ENCODE measurements around the gene ESRRB. TPM values are rescaled to one million over a fixed set of nuclear protein-coding genes. Genes with fewer than 3 reads are reported as not detected.
A peak's percentile ranks its signal among the peaks of the same experiment; 100 is the strongest.

ESRRB gene
- total RNA-seq, 4 donors from 2014 or later = 1.2 TPM; not detected in 3

GRCh38 chr14:76385435-76385834, 9.5 kb downstream of the ESRRB start:
- TF ChIP-seq POLR2A (IDR thresholded peaks at IDR 0.05) (no peak), CTCF (IDR thresholded peaks at IDR 0.05) (no peak)
- H3K36me3 ChIP-seq = no peaks in the 10 kb centered on the region
- H3K27me3 ChIP-seq = no peaks in the 10 kb centered on the region
- H3K4me3 ChIP-seq = no peak overlapping the region
- H3K9me3 ChIP-seq = no peaks in the 10 kb centered on the region
- DNase-seq = no peak
- no peak overlapping the region for H3K27ac ChIP-seq
- H3K4me1 ChIP-seq = no peaks in the 10 kb centered on the region

GRCh38 chr14:76386944-76387782, 11.2 kb downstream of the ESRRB start:
- Histone ChIP-seq H3K4me1 (no peaks in the 10 kb centered on the region), H3K4me3 (no peak overlapping the region), H3K27ac (no peak overlapping the region), H3K27me3 (no peaks in the 10 kb centered on the region), H3K36me3 (no peaks in the 10 kb centered on the region), H3K9me3 (no peaks in the 10 kb centered on the region)
- DNase-seq = peak in 2 of 3 donors; percentile 70 to 76
- TF ChIP-seq CTCF (IDR thresholded peaks at IDR 0.05) (peak; percentile 11 to 82 (median 74)), POLR2A (IDR thresholded peaks at IDR 0.05) (no peak)

GRCh38 chr14:76389841-76390240, 13.9 kb downstream of the ESRRB start:
- no peaks in the 10 kb centered on the region for H3K9me3 ChIP-seq
- H3K4me3 ChIP-seq = no peak overlapping the region
- no peaks in the 10 kb centered on the region for H3K27me3 ChIP-seq
- H3K4me1 ChIP-seq = no peaks in the 10 kb centered on the region
- no peaks in the 10 kb centered on the region for H3K36me3 ChIP-seq
- no peak overlapping the region for H3K27ac ChIP-seq
- peak in 1 of 3 donors; percentile 7 for DNase-seq
- TF ChIP-seq CTCF (IDR thresholded peaks at IDR 0.05) (no peak), POLR2A (IDR thresholded peaks at IDR 0.05) (no peak)

GRCh38 chr14:76390621-76391020, 14.7 kb downstream of the ESRRB start:
- TF ChIP-seq CTCF (IDR thresholded peaks at IDR 0.05) = no peak
- no peak for TF ChIP-seq POLR2A (IDR thresholded peaks at IDR 0.05)
- H3K9me3 ChIP-seq = no peaks in the 10 kb centered on the region
- no peaks in the 10 kb centered on the region for H3K36me3 ChIP-seq
- peak in 1 of 3 donors; percentile 19 for DNase-seq
- no peaks in the 10 kb centered on the region for H3K27me3 ChIP-seq
- H3K4me3 ChIP-seq = no peak overlapping the region
- no peak overlapping the region for H3K27ac ChIP-seq
- no peaks in the 10 kb centered on the region for H3K4me1 ChIP-seq

GRCh38 chr14:76391981-76392690, 16.2 kb downstream of the ESRRB start:
- DNase-seq = peak in 1 of 3 donors; percentile 11
- Histone ChIP-seq H3K9me3 (no peaks in the 10 kb centered on the region), H3K27me3 (no peaks in the 10 kb centered on the region), H3K4me1 (no peaks in the 10 kb centered on the region), H3K36me3 (no peaks in the 10 kb centered on the region), H3K27ac (no peak overlapping the region), H3K4me3 (no peak overlapping the region)
- TF ChIP-seq POLR2A (IDR thresholded peaks at IDR 0.05) (no peak), CTCF (IDR thresholded peaks at IDR 0.05) (no peak)

Data from Peyer's patch (tissue), 4 donors.